ENCODE results near the gene DLG2. TPM values are rescaled to one million over a fixed set of nuclear protein-coding genes. Genes with fewer than 3 reads are reported as not detected.

DLG2 gene
- total RNA-seq, 2 experiments from 2014 or later, result 1.3 to 1.7 TPM

DNA sequence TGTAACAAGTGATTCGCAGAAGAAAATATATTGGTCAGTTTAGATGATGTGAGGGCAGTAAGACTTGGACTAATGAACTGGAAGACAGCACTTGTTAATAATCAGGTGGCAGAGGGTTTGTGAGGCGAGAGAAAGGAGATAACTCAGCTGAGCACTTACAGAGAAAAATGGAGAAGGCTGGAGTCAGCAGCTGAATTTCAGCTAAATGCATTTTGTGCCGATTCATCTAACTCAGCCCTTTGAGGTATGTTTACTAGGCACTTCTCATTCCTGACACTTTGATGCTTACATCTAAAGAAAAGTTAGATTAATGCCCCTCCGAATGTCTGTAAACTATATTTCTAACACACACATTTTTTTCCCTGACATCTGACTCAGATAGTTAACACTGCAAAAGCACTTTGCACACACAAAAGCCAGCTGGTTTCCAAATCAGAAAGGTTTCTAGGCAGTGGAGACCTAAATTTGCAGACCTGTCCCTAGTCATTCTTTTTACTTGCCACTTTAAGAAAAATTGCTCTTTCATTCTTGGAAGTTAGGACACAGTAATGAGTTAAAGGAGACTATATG, 1481.4 kb downstream of the DLG2 start:
- no peak for DNase-seq
- H3K4me1 Mint-ChIP-seq, result no peaks in the 10 kb centered on the region
- H3K9me3 Mint-ChIP-seq, result peaks cover 2% of the 10 kb centered on the region
- H3K27ac Mint-ChIP-seq, result no peak overlapping the region
- ChIA-PET CTCF (no interaction called here), POLR2A (no interaction called here)
- H3K27me3 Mint-ChIP-seq, result no peaks in the 10 kb centered on the region
- H3K36me3 Mint-ChIP-seq (ENCODE audit: low read depth), result no peaks in the 10 kb centered on the region
- no peak overlapping the region for H3K4me3 Mint-ChIP-seq

DNA sequence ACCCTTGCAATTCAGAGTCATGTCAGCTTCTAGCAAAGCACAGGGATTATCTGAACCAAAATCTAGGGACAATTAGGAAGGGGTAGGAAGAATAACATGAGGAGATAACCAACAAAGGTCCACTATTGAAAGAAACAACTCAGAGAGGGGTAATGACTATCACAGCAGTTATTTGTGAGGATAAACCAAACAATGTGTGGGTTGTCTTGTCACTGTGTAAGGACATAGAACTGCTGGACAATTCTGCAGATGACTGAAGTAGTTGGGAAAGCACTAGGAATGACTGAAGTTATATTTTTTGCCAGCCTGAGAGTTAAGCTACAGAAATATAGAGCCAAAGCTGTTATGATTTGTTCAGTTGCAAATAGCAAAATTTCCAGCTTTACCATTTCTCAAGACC, 1482.6 kb downstream of the DLG2 start:
- H3K36me3 Mint-ChIP-seq (ENCODE audit: low read depth), result no peaks in the 10 kb centered on the region
- POLR2A ChIA-PET, result no interaction called here
- CTCF ChIA-PET, result no interaction called here
- no peak for DNase-seq
- no peak overlapping the region for H3K27ac Mint-ChIP-seq
- peaks cover 2% of the 10 kb centered on the region for H3K9me3 Mint-ChIP-seq
- no peaks in the 10 kb centered on the region for H3K27me3 Mint-ChIP-seq
- H3K4me3 Mint-ChIP-seq, result no peak overlapping the region
- H3K4me1 Mint-ChIP-seq, result no peaks in the 10 kb centered on the region

DNA sequence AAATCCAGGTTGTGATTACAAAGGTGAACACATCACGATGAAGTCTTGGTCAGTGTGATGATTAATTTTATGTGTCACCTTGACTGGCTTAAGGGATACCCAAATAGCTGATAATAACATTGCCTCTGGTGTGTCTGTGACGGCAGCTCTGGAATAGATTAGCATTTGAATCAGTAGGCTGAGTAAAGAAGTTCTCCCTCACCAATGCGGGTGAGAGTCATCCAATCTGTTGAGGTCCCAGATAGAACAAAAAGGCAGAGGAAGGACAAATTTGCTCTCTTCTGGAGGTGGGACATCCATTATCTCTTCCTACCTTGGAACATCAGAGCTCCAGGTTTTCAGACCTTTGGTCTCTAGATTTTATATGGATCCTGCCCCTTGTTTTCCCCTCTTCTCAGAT, 1484.7 kb downstream of the DLG2 start:
- no peak overlapping the region for H3K27ac Mint-ChIP-seq
- DNase-seq, result no peak
- no peaks in the 10 kb centered on the region for H3K4me1 Mint-ChIP-seq
- POLR2A ChIA-PET, result no interaction called here
- H3K9me3 Mint-ChIP-seq, result peaks cover 8% of the 10 kb centered on the region
- no peak overlapping the region for H3K4me3 Mint-ChIP-seq
- CTCF ChIA-PET, result no interaction called here
- no peaks in the 10 kb centered on the region for H3K27me3 Mint-ChIP-seq
- H3K36me3 Mint-ChIP-seq (ENCODE audit: low read depth), result no peaks in the 10 kb centered on the region

DNA sequence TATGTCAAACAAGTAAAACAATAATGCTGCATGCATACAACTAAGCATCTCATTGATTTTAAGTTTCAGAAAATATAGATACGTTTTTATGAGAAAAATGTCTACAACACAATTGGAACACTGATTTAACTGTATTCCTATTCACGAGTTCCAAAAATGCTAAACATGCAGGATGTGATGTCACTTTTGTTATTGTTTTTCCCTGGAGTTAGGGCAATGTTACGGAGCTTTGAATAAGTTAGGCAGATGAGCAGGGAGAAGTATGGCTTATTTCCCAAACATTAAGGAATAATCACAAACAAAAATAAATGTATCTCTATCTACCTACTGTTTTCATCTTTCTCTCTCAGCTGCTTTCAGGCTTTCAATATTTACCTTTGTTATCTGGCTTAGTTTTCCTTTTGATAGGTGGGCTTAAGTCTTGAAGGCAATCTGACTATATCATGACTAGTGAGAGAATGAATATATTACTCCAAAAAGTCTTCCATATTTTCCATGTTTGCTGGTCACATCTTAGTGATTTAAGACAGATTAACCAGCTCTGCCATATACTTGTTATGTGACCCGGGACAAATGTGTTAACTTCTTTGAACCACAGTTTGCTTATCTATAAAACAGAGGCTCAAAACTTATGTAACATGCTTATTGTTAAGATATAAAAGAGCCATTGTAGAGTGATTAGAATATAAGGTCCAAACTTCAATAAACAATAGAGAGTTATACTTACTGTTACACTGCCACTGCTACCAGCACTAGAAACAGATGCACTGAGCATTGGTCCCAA, 1486.6 kb downstream of the DLG2 start:
- H3K36me3 Mint-ChIP-seq (ENCODE audit: low read depth), result no peaks in the 10 kb centered on the region
- no peaks in the 10 kb centered on the region for H3K4me1 Mint-ChIP-seq
- ChIA-PET CTCF (no interaction called here), POLR2A (no interaction called here)
- DNase-seq, result no peak
- no peak overlapping the region for H3K27ac Mint-ChIP-seq
- peaks cover 8% of the 10 kb centered on the region for H3K9me3 Mint-ChIP-seq
- no peak overlapping the region for H3K4me3 Mint-ChIP-seq
- no peaks in the 10 kb centered on the region for H3K27me3 Mint-ChIP-seq

DNA sequence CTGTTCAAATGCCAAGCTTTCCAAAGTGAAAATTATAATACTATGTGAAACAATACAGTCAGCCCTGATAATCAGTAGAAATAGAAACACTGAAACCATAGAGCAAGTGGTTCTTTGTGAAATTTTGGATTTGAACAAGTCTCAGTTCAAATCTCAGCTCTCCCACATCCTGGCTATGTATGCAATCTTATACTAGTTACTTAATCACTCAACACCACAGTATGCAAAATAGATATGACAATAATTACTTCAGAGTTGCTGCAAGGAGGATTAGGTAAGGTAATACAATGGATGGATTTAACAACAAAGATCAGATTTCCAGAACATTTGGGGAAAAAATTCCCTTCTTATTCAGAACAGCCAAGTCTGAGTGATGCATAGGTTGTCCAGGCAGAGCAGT, 1489.2 kb downstream of the DLG2 start:
- H3K4me1 Mint-ChIP-seq, result no peaks in the 10 kb centered on the region
- H3K4me3 Mint-ChIP-seq, result no peak overlapping the region
- CTCF ChIA-PET, result no interaction called here
- H3K36me3 Mint-ChIP-seq (ENCODE audit: low read depth), result no peaks in the 10 kb centered on the region
- DNase-seq, result no peak
- H3K27ac Mint-ChIP-seq, result no peak overlapping the region
- no peaks in the 10 kb centered on the region for H3K27me3 Mint-ChIP-seq
- POLR2A ChIA-PET, result no interaction called here
- peaks cover 7% of the 10 kb centered on the region for H3K9me3 Mint-ChIP-seq

DNA sequence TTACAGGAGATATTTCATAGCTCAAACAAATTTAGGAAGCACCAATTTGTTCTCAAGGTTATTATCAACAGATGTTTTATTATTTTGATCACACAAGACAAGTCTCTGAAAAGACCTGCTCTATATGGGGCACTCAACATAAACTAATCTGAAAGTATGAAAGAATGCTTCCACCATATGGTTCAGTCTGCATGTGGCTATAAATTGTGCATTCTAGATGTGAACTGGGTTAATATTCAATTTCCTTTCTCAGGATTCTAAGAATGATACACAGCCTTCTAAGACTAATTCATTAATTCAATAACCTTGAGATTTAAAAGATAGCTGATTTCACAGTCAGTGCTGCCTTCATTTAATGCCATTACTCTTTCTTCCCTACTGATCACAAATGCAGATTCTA, 1489.6 kb downstream of the DLG2 start:
- H3K4me3 Mint-ChIP-seq, result no peak overlapping the region
- no peak for DNase-seq
- POLR2A ChIA-PET, result no interaction called here
- H3K4me1 Mint-ChIP-seq, result no peaks in the 10 kb centered on the region
- CTCF ChIA-PET, result no interaction called here
- no peak overlapping the region for H3K27ac Mint-ChIP-seq
- H3K36me3 Mint-ChIP-seq (ENCODE audit: low read depth), result no peaks in the 10 kb centered on the region
- H3K27me3 Mint-ChIP-seq, result no peaks in the 10 kb centered on the region
- H3K9me3 Mint-ChIP-seq, result peaks cover 6% of the 10 kb centered on the region

DNA sequence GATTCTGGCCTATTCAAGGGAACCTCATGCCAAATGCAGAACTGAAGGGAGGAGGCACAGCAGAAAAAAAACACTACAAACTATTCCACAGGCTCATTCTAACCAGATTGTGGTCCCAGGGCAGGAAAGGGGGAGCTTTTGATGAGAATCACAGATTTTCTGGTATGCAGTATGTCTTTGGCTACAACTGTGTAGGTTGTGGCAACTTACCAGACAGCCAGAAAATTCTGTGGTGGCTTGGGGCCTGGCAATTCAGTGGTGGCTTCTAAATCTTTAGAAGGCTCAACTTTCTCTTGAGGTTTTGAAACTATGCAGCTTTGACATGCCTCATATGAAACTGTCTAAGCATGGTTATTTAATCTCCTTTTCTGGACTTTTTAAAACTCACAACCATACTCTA, 1490.2 kb downstream of the DLG2 start:
- no peaks in the 10 kb centered on the region for H3K4me1 Mint-ChIP-seq

DNA sequence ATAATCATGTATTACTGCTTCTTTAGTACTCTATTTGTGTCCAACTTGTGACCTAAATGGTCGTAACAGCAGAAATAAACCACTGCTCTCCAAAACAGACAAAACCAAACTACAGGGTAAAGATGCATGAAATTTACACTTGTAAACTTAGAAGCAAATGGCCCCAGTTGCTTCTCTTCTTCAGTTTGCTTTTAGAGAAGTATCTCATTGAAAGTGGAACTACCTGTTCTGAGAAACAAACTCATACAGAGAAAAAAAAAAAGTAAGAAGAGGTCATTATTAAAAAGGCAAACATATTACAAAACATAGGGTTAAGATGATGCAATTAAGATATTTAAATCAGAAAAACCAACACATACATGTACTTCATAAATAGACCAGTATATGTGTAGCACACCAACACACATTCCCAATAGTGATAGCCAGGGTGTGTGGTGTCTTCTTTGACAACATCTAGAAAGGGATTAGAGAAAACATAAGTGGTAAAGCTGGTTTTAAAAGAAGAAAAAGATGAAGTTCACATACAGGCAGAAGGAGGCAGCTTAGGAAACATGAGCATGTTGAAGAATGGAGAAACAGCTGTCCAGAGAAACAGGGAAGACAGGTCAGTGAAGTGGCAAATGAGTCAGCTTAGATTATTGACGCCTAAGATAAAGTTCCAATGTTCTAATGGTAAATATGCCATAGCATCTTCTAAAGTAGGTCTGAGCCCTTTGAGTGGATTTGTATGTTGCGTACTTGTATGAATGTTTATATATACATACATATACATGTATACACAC, 1496.3 kb downstream of the DLG2 start:
- H3K9me3 Mint-ChIP-seq, result no peaks in the 10 kb centered on the region

More for the DNA sequence above, 1490.2 kb downstream of the DLG2 start:
- Mint-ChIP-seq H3K27ac (no peak overlapping the region), H3K36me3 (ENCODE audit: low read depth) (no peaks in the 10 kb centered on the region), H3K9me3 (peaks cover 6% of the 10 kb centered on the region), H3K4me3 (no peak overlapping the region), H3K27me3 (no peaks in the 10 kb centered on the region)
- CTCF ChIA-PET, result no interaction called here
- POLR2A ChIA-PET, result no interaction called here
- no peak for DNase-seq

DNA sequence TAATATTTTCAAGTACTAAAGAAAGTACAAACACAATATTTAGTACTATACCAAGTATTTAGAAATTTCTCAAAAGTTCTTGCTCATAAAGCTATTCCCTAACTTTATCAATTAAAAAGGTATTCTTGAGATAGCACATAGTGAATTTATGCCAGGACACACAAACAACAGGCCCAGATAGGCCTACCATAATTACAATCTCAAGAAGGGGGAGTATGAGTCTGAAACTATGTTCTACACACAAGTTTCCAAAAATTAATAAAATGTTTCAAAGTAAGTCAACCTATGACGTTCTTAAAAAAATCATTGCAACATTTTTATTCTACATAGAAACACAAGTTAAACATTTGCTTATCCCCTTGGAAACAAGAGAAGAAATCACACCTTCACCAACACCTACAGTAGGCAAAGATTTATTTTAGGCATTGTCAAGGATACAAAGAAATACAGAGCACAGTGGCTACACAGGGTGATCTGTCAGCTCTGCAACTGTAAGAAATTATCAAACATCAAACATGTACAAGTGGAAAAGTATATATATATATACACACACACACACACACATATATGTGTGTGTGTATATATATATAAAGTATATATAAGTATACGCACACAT, 1497.1 kb downstream of the DLG2 start:
- Mint-ChIP-seq H3K4me1 (no peaks in the 10 kb centered on the region), H3K27me3 (no peaks in the 10 kb centered on the region), H3K4me3 (no peak overlapping the region), H3K27ac (no peak overlapping the region), H3K36me3 (ENCODE audit: low read depth) (no peaks in the 10 kb centered on the region), H3K9me3 (no peaks in the 10 kb centered on the region)
- ChIA-PET POLR2A (no interaction called here), CTCF (no interaction called here)
- DNase-seq, result no peak

More for the DNA sequence above, 1496.3 kb downstream of the DLG2 start:
- CTCF ChIA-PET, result no interaction called here
- H3K27ac Mint-ChIP-seq, result no peak overlapping the region
- H3K4me3 Mint-ChIP-seq, result no peak overlapping the region
- H3K27me3 Mint-ChIP-seq, result no peaks in the 10 kb centered on the region
- H3K36me3 Mint-ChIP-seq (ENCODE audit: low read depth), result no peaks in the 10 kb centered on the region
- H3K4me1 Mint-ChIP-seq, result no peaks in the 10 kb centered on the region
- DNase-seq, result no peak
- POLR2A ChIA-PET, result no interaction called here

DNA sequence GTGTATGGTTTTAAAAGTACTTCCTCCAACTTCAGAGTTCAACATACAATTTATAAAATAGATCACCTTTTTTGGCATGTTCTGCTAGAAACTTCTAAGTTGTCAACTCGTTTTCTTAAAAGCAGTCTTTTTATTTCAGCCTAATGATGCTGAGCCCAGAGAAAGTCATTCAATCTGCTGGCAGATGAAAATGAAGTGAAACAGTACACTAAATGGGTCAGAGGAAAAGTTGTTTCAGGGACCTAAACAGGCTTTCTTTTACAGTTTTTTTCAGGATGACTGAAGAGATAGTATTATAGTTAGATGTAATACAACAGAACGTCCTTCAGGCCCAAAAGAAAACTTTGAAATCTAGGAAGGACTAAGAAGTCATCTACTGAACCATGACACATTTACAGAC, 1498.3 kb downstream of the DLG2 start:
- H3K27me3 Mint-ChIP-seq, result no peaks in the 10 kb centered on the region
- H3K9me3 Mint-ChIP-seq, result peaks cover 4% of the 10 kb centered on the region
- no peaks in the 10 kb centered on the region for H3K36me3 Mint-ChIP-seq (ENCODE audit: low read depth)
- POLR2A ChIA-PET, result no interaction called here
- no peak overlapping the region for H3K27ac Mint-ChIP-seq
- CTCF ChIA-PET, result no interaction called here
- no peaks in the 10 kb centered on the region for H3K4me1 Mint-ChIP-seq
- H3K4me3 Mint-ChIP-seq, result no peak overlapping the region
- DNase-seq, result no peak

DNA sequence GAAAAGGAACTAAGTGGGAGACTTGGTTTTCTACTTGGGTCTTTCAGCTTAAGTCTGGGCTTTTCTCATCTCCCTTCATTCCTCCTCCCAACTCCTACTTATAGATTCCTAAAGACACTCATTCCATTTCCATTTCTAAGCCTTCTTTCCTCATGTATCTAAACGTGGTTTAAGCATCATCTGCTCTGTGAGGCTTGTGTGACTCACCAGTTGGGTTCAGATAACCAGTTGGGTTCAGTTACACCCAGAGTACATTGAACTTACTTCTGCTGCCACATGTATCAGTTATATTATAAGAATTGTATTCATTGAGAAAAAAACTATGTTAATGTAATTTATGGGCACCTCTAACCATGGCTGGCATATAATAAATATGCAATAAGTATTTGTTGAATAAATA, 1509.8 kb downstream of the DLG2 start:
- Mint-ChIP-seq H3K4me3 (no peak overlapping the region), H3K4me1 (no peaks in the 10 kb centered on the region), H3K27ac (no peak overlapping the region)

DNA sequence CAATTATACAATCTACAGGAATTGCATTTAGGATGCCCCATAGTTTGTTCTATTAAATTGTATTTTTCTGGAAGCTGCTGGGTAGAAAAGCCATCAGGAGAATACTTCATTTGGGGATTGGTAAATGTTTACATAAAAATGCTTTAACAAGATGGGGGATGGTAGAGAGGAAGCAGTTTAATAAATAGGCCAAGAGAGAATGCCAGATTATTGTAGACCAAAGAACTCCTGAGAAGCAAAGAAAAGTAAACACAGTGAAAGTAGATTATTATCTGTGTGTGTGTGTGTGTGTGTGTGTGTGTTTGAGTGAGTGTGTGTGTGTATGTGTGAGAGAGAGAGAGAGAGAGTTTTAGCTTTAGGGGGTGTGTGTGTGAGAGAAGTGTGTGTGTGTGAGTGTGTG, 1520.6 kb downstream of the DLG2 start:
- Mint-ChIP-seq H3K4me3 (no peak overlapping the region), H3K27me3 (no peaks in the 10 kb centered on the region), H3K9me3 (peaks cover 4% of the 10 kb centered on the region), H3K4me1 (no peaks in the 10 kb centered on the region), H3K27ac (no peak overlapping the region), H3K36me3 (ENCODE audit: low read depth) (no peaks in the 10 kb centered on the region)
- ChIA-PET POLR2A (no interaction called here), CTCF (no interaction called here)
- DNase-seq, result no peak

More for the DNA sequence above, 1509.8 kb downstream of the DLG2 start:
- no peak for DNase-seq
- CTCF ChIA-PET, result no interaction called here
- POLR2A ChIA-PET, result no interaction called here
- Mint-ChIP-seq H3K27me3 (no peaks in the 10 kb centered on the region), H3K36me3 (ENCODE audit: low read depth) (no peaks in the 10 kb centered on the region), H3K9me3 (peaks cover 10% of the 10 kb centered on the region)

DNA sequence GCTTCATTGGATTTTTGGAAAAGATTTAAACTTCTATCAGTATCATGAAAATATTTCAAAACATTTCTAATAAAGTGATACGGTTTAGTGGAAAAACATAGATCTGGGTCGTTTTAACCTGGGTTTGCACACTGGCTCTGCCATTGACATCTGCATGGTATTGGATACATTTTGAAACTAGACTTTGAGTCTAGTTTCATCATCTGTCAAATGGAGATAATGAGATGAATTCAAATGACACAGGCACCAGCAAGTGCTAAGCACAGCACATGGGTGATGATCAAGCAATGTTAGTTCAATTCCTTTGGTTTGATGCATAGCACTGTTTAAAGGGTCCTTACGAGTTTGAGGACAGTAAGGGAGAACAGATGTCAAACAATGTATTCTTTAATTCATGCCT, 1522.0 kb downstream of the DLG2 start:
- ChIA-PET CTCF (no interaction called here), POLR2A (no interaction called here)
- H3K4me1 Mint-ChIP-seq, result no peaks in the 10 kb centered on the region

More for the DNA sequence above, 1522.0 kb downstream of the DLG2 start:
- Mint-ChIP-seq H3K27me3 (no peaks in the 10 kb centered on the region), H3K9me3 (peaks cover 4% of the 10 kb centered on the region), H3K4me3 (no peak overlapping the region), H3K36me3 (ENCODE audit: low read depth) (no peaks in the 10 kb centered on the region), H3K27ac (no peak overlapping the region)
- DNase-seq, result no peak

Measured in activated CD4-positive, alpha-beta memory T cell treated with anti-CD3 and anti-CD28 coated beads, Interleukin-2, amount 10 ng/mL, durations not matched to agents 7 days and 5 days (primary cell).